HG03108 (cell line): Measurements from ENCODE around the gene GRAMD1A.
"Not testable (repeated sequence)": the region's sequence is repeated elsewhere in the genome, so short reads cannot be mapped to it uniquely, and the experiment has no call there.

ENCODE experiments used
- ATAC-seq: cut with Tn5 transposase; IDR thresholded peaks from one replicate; pipeline ENCODE4 v1.9.1; 2021; ENCODE audit warnings: moderate library complexity; ENCODE audit not compliant: unreplicated experiment

The GRAMD1A gene

GRCh38 chr19:35000647-35001501 lies 751 bp downstream of the GRAMD1A start:
- ATAC-seq: no peak

- no peak for ATAC-seq
Measured at GRCh38 chr19:35002037-35002535, 2.0 kb downstream of the GRAMD1A start.

- no peak for ATAC-seq
Measured at GRCh38 chr19:35004517-35005255, 4.6 kb downstream of the GRAMD1A start.

- no peak for ATAC-seq
Measured at GRCh38 chr19:35005256-35005977, 5.3 kb downstream of the GRAMD1A start.

GRCh38 chr19:35006007-35006341 lies 5.9 kb downstream of the GRAMD1A start:
- ATAC-seq: not testable (repeated sequence)

- no peak for ATAC-seq
Measured at GRCh38 chr19:35006342-35006998, 6.3 kb downstream of the GRAMD1A start.

GRCh38 chr19:35006999-35007365 lies 6.9 kb downstream of the GRAMD1A start:
- ATAC-seq: no peak

- ATAC-seq: not testable (repeated sequence)
Measured at GRCh38 chr19:35007427-35007826, 7.3 kb downstream of the GRAMD1A start.

GRCh38 chr19:35008891-35009341 lies 8.8 kb downstream of the GRAMD1A start:
- no peak for ATAC-seq

- no peak for ATAC-seq
Measured at GRCh38 chr19:35009424-35010415, 9.6 kb downstream of the GRAMD1A start.

- no peak for ATAC-seq
Measured at GRCh38 chr19:35011091-35011689, 11.1 kb downstream of the GRAMD1A start.

GRCh38 chr19:35011737-35012682 lies 11.9 kb downstream of the GRAMD1A start:
- ATAC-seq: no peak

- ATAC-seq: no peak
Measured at GRCh38 chr19:35013041-35013819, 13.1 kb downstream of the GRAMD1A start.

GRCh38 chr19:35013820-35014754 lies 14.0 kb downstream of the GRAMD1A start:
- ATAC-seq: no peak

- not testable (repeated sequence) for ATAC-seq
Measured at GRCh38 chr19:35014774-35015173, 14.7 kb downstream of the GRAMD1A start.

GRCh38 chr19:35015270-35015953 lies 15.3 kb downstream of the GRAMD1A start:
- no peak for ATAC-seq
